Type B pancreatic cell (in vitro differentiated cells): Measurements from ENCODE around the gene HTR2A. TPM values are rescaled to one million over a fixed set of nuclear protein-coding genes. Genes with fewer than 3 reads are reported as not detected.

ENCODE experiments used
- DNase-seq: peaks from one replicate; pipeline ENCODE4 v3.0.0; 2021; ENCODE audit warnings: mixed read lengths; ENCODE audit not compliant: unreplicated experiment; ENCODE audit errors: extremely low spot score
- H3K27ac Mint-ChIP-seq: 2 replicates; pipeline ENCODE4 v1.8.0; 2021; ENCODE audit warnings: mild to moderate bottlenecking, mixed read lengths
- H3K27me3 Mint-ChIP-seq: 2 replicates; pipeline ENCODE4 v1.8.0; 2021; ENCODE audit warnings: mixed read lengths
- H3K36me3 Mint-ChIP-seq: 2 replicates; pipeline ENCODE4 v1.8.0; 2021; ENCODE audit warnings: mixed read lengths
- H3K4me1 Mint-ChIP-seq: one replicate; pipeline ENCODE4 v1.8.0; 2021; ENCODE audit warnings: mixed read lengths; ENCODE audit not compliant: unreplicated experiment
- H3K4me3 Mint-ChIP-seq: 2 replicates; pipeline ENCODE4 v1.8.0; 2021; ENCODE audit warnings: mild to moderate bottlenecking, mixed read lengths
- H3K9me3 Mint-ChIP-seq: 2 replicates; pipeline ENCODE4 v1.8.0; 2021; ENCODE audit warnings: mixed read lengths
- long read RNA-seq: library from polyadenylated mRNA; unstranded; transcript quantifications from one replicate; pipeline ENCODE4 v2.0.0, GENCODE V29; 2020
- total RNA-seq: library from RNA; stranded (reverse); gene quantifications from 2 replicates; pipeline ENCODE4 v1.2.1, GENCODE V29; 2021; ENCODE audit warnings: low replicate concordance
- TF ChIP-seq, protein P1 (sequence below): fragments of 200-600 bp; sonication (generic); conservative IDR thresholded peaks from 2 replicates; pipeline ENCODE4 v1.5.0; 2021; ENCODE audit warnings: antibody characterized with exemption, mild to moderate bottlenecking

HTR2A gene
- total RNA-seq: 2.3 TPM in 1 of 2 replicates, not detected in the other
- long read RNA-seq: 0 reads

DNA sequence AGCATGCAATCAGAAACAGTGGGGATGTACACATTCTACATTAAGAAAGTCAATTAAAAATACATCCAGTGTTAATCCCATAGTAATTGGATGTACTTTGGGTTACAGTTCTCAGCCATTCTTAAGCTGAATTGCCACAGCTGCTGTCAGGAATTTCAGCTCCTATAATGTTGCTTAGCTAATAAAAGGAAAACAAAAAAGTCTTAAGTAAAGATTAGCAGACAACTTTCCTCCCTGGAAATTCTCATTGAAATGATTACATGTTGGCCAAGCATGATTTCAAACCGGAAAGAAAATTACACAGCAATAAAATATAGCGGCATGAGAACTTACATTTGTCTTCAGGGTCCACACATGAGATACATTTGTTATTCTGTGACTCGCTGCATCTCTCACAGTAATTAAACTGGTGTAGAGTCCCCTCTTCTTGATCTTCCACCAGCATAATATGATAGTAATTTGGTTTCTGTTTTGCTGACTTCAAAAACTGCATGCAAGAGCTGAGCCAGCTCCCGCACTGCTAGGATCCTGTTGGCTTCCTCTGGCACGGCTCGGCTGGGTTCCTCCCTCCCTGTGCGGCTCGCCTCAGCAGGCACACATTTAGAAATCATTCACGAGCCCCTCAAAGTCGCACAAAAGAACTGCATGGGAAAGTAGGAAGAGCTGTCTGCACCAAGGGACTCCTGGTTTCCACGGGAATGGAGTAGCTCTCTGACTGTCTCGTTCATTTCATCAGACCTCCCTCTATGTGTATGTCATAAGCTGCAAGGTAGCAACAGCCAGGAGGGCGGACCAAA is at the start of gene HTR2A:
Gene HTR2A (minus strand): TSS at position 713 of the 797 bp plus-strand sequence. CDS start 1,147 bp downstream, outside the sequence.
- no peaks in the 10 kb centered on the region for H3K36me3 Mint-ChIP-seq
- no peak for DNase-seq
- no peaks in the 10 kb centered on the region for H3K9me3 Mint-ChIP-seq
- peaks cover 34% of the 10 kb centered on the region for H3K4me1 Mint-ChIP-seq
- no peak within 1 kb of the TSS for H3K27ac Mint-ChIP-seq
- peak within 1 kb of the TSS; percentile 87 for H3K4me3 Mint-ChIP-seq
- peaks cover 58% of the 10 kb centered on the region for H3K27me3 Mint-ChIP-seq
- TF ChIP-seq, protein P1, sequence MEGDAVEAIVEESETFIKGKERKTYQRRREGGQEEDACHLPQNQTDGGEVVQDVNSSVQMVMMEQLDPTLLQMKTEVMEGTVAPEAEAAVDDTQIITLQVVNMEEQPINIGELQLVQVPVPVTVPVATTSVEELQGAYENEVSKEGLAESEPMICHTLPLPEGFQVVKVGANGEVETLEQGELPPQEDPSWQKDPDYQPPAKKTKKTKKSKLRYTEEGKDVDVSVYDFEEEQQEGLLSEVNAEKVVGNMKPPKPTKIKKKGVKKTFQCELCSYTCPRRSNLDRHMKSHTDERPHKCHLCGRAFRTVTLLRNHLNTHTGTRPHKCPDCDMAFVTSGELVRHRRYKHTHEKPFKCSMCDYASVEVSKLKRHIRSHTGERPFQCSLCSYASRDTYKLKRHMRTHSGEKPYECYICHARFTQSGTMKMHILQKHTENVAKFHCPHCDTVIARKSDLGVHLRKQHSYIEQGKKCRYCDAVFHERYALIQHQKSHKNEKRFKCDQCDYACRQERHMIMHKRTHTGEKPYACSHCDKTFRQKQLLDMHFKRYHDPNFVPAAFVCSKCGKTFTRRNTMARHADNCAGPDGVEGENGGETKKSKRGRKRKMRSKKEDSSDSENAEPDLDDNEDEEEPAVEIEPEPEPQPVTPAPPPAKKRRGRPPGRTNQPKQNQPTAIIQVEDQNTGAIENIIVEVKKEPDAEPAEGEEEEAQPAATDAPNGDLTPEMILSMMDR: no peak

DNA sequence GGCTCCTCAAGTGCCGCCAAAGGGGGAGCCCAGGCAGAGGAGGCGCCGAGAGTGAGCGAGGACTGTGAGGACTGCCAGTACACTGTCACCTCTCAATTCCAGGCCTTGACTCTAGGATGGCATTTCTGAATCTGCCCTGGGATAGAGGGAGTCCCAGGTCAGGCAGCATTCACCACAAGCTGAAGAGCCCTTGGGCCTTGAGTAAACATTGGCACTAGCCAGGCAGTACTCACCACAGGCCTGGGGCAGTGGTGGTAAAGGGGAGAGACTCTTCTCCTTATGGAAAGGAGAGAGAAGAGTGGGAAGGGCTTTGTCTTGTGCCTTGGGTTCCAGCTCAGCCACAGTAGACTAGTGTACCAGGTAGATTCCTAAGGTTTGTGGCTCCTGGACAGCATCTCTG is 39.7 kb upstream of the HTR2A start:
- peaks cover 14% of the 10 kb centered on the region for H3K9me3 Mint-ChIP-seq
- H3K27ac Mint-ChIP-seq: no peak overlapping the region
- H3K36me3 Mint-ChIP-seq: no peaks in the 10 kb centered on the region
- TF ChIP-seq, protein P1: no peak
- H3K4me1 Mint-ChIP-seq: no peaks in the 10 kb centered on the region
- no peak overlapping the region for H3K4me3 Mint-ChIP-seq
- DNase-seq: no peak
- no peaks in the 10 kb centered on the region for H3K27me3 Mint-ChIP-seq

DNA sequence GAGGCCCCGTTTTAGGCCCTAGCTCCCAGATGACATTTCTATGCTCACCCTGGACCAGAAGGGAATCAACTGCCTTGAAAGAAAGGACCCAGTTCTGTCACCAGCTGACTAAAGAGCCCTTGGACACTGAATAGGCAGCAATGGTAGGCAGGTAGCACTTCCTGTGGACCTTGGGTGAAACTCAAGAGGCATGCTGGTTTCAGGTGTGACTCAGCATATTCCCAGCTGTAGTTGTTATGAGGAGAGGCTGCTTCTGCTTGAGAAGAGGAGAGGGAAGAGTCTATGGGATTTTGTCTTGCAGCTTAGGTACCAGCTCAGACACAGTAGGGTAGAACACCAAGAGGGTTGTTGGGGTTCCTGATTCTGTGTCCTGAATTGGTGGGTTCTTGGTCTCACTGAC is 37.9 kb upstream of the HTR2A start:
- Mint-ChIP-seq H3K4me3 (no peak overlapping the region), H3K4me1 (no peaks in the 10 kb centered on the region), H3K36me3 (no peaks in the 10 kb centered on the region), H3K27ac (no peak overlapping the region), H3K9me3 (peaks cover 8% of the 10 kb centered on the region), H3K27me3 (no peaks in the 10 kb centered on the region)
- TF ChIP-seq, protein P1: no peak
- no peak for DNase-seq

DNA sequence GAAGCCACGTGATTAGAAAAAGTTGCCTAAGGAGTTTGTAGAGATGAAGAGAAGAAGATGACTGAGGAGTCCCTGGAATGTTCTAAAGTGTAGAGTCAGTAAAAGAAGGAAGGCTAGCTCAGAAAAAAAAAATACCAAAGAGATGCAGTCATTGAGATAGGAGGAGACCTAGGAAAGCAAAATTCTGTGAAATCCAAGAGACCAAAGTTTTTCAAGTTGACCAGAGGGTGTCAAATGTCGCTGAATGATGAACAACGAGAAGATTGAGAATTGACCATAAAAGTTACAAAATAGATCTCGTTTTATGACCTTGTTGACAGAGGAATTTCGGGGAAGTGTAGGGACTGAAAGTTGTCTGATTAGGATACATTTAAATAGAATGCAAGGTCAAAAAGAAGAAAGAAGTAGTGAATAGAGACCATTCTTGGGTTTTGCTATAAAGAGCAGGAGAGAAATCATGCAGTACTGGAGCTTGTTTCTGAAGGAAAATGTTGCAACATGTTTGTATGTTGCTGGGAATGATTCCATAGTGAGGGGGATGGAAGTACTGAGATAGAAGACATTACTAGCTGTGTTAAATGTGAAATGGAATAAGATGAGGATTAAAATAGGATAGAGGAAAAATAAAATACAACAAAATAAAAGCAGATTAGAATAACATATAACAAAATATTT is 30.2 kb upstream of the HTR2A start:
- no peaks in the 10 kb centered on the region for H3K36me3 Mint-ChIP-seq

DNA sequence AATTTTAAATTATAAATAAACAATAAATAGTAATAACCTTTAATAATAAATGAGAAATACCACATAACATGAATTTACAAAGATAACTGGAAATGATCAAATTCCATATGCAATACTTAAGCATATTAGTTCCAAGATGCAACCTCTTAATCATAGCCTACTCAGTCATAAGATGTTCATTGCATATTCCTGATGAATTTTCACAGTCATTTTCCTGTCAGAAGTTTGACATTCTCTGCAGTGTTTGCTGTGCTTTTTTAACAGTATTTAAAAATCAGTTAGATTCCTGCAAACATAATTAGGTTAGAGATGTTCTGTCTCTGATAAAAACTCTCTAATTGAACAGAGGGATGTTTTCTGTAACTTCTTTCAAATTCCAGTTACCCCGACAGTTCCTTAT is 28.6 kb upstream of the HTR2A start:
- TF ChIP-seq, protein P1: no peak
- Mint-ChIP-seq H3K36me3 (no peaks in the 10 kb centered on the region), H3K27ac (no peak overlapping the region), H3K4me3 (no peak overlapping the region), H3K27me3 (no peaks in the 10 kb centered on the region), H3K4me1 (no peaks in the 10 kb centered on the region), H3K9me3 (no peaks in the 10 kb centered on the region)
- DNase-seq: no peak

More for the DNA sequence above, 30.2 kb upstream of the HTR2A start:
- Mint-ChIP-seq H3K9me3 (no peaks in the 10 kb centered on the region), H3K4me3 (no peak overlapping the region), H3K4me1 (no peaks in the 10 kb centered on the region), H3K27ac (no peak overlapping the region), H3K27me3 (no peaks in the 10 kb centered on the region)
- TF ChIP-seq, protein P1: no peak
- DNase-seq: no peak
